HG03103 (cell line): ENCODE measurements around the gene ERI3.

Experiments used
- ATAC-seq: cut with Tn5 transposase; IDR thresholded peaks from one replicate; pipeline ENCODE4 v1.9.1; 2021; ENCODE audit warnings: low read depth; ENCODE audit not compliant: unreplicated experiment

The ERI3 gene

DNA sequence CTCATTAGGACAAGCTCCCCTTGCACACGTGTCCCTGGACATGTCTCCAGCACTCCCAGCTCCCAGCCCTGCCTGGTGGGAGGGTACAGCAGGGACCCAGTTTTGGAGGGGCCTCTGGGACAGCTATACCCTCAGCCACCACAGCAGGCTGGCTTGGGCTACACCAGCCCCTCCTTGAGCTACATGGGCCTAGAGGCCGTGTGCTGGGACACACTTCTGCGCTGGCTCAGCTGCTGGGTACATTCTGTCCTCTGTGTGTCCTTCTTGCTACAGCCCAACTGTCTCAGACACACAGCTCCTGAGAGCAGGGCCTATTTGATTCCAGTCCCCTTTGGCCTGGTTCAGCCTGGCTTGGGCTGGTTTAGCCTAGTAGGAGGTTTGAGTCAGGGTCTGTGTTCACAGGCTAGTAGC lies 115.1 kb downstream of the ERI3 start:
- no peak for ATAC-seq

DNA sequence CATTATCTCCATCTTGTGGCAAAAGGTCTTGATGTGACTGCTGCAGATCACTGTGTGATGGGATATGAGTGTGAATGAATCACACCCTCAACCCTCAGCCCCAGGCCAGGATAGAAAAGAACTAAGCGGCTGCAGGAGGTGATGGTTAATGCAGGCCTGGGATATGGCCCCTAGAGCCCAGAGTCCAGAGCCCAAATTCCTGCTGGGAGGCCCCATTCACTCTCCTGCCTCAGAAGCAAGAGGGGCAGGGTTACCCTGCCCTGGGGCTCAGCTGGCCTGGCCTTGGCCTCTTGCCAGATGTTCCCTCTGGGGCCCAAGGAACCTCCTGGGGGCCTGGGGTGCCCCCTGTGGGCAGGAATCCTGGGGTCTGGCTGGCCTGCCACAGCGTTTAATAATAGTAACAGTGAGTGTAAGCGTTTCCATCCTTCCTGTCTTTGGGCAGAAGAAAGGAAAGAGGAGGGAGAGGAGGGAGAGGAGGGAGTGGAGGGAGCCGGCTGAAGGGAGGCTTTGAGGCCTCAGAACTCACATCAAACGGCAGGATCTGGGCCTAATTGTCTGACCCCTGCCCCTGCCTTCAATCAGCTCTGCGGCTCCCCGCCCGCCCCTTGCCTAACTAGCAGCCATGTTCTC lies 115.6 kb downstream of the ERI3 start:
- no peak for ATAC-seq

DNA sequence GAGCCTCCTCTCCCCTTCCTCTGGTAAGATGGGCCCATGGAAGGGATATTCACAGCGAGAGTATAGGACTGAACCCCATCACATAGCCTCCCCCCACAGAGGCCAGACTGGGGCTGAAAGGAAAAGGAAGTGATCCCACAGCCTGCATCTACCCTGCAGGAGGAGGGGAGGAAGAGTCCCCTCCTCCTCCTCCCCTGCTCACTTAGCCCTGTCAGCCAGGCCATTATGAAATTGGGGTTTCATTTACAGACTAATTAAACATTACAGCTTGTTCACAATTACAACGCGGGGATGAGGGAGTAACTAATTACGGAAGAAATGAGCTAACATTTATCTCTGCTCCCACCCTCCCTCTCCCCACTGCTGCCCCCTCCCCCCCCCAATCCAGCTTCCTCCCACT lies 116.4 kb downstream of the ERI3 start:
- ATAC-seq: no peak

DNA sequence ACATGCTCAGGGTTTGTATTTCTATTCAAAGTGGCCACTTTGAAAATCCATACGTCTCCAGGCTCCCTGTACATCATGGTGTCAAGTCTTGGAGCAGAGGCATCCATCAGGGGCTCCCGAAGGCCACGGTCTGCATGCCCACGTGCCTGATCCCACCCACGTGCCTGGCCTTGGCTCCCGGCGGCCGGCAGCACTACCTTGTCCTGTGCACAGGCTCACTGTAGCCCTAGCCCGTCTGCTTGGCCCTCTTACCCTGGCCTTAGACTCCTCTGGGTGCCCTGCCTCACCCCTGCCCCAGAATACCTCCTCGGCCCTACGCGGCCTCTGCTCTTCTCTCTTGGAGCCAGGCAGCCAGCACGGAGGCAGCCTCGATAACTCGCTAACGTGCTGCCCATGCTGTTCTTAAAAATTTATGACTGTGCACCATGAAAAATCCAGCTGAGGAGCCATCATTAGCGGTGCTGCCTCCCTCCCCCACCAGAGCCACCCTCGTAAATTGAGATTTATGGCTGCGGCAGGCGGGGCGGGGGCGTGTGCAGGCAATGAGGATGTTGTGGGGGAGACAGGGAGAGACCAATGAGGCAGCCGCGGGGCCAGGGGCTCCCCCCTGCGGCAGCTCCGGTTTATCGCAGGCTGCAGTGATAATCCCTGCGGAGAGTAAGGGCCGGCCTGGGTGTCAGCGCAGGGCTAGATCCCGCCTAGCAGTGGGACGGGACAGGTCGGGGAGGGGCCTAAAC lies 117.2 kb downstream of the ERI3 start:
- ATAC-seq: no peak

DNA sequence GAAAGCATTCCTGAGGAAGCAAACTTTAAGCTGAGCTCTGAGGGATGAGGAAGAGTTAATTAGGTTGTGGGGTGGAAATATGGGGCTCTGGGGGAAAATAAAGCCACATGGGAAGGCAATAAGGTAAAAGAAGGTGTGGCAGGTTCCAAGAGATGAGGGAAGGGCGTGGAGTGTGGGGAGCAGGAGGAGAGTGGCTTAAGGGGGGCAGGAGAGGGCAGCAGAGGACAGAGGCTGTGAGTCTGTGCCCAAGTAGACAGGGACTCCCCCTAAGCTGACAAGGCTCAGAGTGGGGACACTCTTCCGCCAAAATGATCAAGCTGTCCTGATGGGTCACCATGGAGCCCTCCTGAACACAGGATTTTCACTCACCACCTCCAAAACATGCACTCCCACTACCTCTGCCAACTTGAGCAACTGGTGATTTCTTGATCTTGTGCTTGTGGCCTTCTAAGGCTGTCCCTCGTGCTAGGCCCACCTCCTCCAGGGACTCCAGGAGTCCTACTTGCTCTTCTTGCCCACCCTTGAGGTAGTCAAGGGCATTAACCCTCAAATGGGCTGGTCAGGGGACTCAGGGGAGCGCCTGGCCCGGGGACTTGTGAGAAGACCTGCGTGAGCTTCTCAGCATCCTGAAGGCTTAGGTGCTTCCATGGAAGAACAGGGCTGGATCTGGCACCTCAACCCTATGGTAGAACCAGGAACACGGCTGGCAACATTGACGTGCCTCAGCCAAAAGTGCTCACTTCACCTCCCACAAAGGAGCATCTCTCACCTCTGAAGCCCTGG lies 118.4 kb downstream of the ERI3 start:
- no peak for ATAC-seq

DNA sequence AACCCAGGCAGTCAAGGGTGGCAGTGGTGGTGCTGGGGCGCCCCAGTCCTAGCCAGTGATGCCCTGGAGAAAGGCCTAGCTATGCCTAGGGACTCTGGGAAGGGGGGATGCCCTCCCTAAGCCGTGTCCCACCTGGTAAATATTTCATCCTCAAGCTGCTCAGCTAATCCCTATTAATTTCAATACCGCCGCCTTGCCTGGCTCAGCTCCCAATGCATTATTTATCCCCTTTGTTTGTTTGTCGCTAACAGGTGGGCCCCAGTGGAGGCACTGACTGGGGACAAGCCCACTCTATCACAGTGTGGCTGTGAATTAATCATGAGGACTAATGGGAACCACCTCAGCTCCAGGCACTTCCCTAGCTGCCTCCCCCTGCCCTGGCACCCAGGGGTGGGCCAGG lies 119.2 kb downstream of the ERI3 start:
- ATAC-seq: no peak

DNA sequence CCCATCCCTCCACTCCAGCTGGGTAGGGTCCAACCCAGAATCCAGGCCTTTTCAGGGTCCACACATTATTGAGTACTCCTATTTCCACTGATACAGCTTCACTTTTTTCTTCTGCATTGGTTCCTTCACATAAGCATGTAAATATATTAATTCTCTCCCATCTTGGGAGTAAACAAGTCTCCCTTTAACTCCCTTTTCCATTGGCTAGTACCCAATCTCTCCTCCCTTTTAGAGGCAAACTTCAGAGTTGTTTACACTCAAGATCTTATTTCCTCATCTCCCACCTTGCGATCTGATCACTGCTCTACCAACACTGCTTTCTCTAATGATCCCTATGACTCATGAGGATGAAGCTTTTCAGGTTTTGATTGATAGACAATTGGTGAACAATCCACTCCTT lies 121.5 kb downstream of the ERI3 start:
- no peak for ATAC-seq

DNA sequence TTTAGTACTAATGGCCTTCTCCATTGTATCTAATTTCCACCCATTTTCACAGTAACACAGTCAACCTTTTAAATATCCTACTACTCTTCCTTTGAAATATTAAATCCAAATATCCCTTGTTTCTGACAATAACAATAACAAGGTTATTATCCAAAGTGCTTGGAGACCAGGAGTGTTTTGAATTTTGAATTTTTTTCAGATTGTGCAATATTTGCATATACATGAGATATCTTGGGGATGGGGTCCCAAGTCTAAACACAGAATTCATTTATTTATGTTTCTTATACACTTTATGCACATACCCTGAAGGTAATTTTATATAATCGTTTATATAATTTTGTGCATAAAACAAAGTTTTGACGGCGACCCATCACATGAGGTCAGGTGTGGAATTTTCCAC lies 124.3 kb downstream of the ERI3 start:
- ATAC-seq: no peak

DNA sequence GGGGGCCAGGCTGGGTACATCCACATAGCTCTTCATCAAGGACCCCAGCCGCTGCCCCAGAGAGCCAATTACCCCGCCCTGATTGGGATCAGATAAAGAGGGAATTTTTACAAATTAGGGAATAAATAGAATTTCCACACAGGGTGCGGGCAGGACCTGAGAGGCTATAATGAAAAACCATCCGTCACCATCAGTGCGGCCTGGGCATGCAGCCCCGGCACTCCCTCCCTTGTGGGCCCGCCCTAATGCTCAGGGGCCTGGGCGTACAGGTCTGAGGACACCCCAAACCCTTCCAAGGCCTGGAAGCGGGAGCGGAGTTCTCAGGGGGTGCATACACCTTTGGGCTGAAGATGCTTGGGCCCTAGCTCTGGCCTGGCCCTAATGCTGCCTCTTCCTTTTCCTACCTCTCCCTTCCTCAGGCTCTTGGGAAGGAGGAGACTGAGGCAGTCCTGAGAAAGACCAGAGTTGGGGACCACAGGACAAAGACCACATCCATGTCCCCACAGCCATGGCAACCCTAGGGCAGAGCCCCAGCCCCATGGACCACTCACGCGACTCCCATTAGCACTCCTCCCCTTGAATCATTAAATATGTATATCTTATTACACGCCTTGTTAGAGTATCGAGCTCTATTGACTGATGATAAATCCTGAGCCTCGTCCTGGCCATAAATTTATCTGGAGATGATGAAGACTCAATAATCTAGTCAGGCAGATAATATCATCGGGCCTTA lies 125.5 kb downstream of the ERI3 start:
- no peak for ATAC-seq

DNA sequence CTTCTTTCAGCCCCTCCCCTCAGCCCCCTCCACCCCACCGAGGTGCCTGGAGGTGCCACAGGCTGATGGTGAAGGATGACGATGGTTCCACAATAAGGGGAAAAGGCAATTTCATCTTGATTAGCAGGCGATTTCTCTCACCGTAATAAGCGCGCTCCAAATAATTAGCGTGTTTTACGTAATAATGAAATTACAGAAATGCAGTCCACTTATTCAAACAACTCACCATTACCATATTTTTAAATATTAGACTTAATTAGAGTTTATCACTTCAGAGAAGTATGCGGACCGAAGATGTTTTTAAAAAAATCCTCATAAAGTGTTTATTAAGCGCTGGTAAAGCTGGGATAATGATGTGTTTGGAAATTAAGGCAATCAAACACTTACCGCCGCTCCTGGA lies 126.8 kb downstream of the ERI3 start:
- ATAC-seq: no peak

DNA sequence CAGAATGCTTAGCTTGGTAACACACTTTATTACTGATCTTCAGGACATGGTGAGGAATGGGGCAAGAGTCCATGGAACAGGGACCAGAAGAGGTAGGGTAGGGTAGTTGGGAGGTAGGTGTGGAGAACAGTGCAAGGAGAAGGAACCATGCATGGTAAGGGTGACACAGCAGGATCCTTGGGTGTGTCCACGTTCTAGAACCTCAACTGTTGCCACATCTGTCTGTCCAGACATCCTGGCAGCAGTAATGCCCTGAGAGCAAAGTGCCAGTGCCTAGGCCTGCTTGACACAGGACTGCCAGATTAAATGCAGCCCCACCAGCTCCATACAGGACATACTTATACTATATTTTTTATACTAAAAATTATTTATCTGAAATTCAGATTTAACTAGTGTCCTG lies 127.8 kb downstream of the ERI3 start:
- ATAC-seq: no peak

DNA sequence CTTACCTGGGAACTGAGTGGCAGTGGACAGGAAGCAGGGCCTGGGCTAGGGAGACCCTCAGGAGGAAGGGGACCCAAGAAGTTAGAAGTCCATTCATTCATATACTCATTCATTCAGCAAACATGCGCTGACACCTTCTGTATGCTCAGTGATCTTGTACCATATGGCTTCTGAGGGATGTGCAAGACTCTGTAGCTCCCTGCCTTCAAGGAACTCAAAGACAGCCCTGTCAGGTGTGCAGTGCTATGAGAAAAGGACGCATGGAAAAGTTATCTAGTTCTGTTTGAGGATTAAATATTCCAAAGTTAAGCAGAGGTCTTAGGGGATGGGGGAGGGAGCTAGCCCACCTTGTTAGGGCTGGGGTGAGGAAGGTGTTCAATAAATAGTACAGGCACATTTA lies 129.3 kb downstream of the ERI3 start:
- no peak for ATAC-seq

DNA sequence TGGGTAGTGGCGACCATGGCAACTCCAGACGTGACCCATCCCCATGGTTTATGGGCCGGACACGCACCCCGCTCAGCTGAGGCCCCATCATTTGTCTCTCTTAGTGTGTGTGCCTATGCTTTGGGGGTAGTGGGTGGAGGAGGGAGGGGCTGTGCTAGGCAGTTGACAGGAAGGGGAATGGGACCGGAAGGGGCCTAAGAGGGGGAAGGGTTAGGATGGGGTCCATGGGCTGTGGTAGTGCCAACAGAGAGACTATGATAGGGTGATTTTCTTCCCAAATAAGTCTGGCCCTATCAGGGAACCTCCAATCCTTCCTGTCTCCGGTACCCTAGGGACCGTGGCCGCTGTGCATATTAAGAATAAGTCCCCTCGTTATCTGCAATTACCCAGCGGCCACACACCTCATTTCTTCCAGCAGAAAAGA lies 131.9 kb downstream of the ERI3 start:
- no peak for ATAC-seq

DNA sequence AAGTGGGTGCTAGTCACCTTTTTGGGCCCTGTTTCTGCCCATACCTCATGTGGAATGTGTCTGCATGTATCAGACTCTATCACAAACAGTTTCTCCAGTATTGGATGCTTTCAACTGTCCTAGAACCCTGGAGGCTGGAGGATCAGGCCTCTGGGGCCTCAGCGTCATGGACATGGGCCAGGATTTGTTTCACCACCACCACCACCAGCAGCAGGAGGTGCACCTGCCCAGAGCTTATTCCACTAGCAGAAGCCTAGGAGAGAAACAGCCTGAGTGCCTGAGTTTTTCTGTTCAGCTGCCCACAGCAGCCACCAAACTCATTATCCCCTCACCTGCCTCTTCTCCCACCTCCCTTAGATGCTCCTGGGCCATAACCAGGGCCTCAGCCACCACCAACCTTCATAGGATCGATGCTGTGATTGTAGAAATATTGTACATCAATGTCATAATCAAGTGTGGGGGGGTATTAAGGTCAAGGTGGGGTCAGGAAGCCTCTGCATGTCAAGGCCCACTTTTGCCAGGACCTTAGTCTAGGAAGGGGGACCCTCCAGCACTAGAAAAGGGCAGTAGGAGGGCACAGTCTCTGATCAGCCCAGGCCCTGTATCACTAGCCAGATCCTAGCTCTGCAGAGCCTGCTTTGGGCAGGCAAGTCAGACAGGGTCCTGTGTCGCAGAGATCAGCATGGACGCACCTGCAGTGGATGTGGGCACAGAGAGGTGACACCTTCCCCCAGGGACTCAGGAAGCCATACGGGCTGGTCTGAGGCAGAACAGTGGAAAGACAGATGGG lies 132.5 kb downstream of the ERI3 start:
- no peak for ATAC-seq

DNA sequence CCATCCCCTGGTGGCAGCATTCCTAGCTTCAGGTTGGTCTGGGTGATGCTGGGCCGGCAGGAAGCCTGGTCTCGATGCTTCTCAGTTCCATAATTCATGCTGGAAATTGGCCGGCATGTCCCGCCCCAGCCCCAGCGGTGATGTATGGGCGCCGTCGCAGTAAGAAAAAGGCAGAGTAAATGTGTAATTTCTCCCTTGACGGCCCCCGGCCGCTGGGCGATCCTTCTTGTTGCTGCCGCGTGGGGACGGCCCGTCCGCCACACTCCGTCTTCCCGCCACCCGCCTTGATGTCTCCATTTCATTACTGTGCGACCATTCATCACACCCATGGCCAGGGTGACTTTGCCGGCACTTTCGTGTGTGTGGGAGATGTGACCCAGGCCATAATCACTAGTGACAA lies 133.3 kb downstream of the ERI3 start:
- no peak for ATAC-seq

DNA sequence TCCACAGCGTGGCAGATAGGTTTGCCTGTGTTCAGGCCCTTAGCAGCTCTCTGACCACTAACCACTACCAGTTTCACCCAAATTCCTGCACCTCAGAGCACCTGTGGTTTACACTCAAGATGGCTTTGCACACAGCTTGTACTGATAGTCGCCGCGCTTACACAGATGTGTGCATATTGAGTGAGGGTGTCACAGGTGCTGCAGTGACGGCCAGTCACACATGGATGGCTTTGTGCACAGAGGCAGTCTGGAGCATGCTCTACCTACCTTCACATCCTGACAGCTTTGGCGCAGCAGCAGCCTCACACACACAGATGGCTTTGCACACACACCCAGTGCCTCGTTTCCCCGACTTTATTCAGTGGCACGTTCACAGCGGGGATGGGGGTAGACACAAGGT lies 134.3 kb downstream of the ERI3 start:
- ATAC-seq: no peak

DNA sequence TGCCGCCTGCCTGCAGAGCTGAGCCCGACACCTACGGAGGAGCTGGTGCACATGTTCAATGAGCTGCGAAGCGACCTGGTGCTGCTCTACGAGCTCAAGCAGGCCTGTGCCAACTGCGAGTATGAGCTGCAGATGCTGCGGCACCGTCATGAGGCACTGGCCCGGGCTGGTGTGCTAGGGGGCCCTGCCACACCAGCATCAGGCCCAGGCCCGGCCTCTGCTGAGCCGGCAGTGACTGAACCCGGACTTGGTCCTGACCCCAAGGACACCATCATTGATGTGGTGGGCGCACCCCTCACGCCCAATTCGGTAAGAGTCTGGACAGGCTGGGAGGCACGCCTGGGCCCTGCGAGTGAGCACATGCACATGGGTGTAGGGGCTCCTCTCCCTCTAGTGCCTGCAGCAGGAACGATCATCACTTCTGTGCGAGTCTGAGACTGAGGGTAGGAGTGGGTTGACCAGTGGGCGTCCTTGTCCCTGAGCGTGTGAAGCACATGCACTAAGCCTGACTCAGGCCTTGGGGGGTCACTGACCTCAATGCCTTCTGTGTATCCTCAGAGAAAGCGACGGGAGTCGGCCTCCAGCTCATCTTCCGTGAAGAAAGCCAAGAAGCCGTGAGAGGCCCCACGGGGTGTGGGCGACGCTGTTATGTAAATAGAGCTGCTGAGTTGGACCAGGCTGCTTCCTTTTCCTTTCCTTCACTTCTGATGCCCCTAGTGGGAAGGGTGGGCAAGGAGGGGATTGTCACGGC lies 134.9 kb downstream of the ERI3 start:
- no peak for ATAC-seq

DNA sequence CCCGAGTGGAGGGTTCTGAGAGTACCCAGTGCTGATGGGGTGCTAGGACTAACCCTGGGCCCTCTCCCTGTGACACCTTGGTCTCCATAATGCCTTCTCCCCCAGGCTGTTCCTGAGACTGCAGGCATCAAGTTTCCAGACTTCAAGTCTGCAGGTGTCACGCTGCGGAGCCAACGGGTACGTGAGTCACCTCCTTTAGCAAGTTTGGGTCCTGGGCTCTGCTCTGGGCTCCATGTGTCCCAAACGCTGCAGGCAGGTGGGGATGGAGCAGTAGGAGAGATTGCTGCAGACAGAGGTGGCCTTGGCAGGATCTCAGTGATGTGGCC lies 135.8 kb downstream of the ERI3 start:
- no peak for ATAC-seq

DNA sequence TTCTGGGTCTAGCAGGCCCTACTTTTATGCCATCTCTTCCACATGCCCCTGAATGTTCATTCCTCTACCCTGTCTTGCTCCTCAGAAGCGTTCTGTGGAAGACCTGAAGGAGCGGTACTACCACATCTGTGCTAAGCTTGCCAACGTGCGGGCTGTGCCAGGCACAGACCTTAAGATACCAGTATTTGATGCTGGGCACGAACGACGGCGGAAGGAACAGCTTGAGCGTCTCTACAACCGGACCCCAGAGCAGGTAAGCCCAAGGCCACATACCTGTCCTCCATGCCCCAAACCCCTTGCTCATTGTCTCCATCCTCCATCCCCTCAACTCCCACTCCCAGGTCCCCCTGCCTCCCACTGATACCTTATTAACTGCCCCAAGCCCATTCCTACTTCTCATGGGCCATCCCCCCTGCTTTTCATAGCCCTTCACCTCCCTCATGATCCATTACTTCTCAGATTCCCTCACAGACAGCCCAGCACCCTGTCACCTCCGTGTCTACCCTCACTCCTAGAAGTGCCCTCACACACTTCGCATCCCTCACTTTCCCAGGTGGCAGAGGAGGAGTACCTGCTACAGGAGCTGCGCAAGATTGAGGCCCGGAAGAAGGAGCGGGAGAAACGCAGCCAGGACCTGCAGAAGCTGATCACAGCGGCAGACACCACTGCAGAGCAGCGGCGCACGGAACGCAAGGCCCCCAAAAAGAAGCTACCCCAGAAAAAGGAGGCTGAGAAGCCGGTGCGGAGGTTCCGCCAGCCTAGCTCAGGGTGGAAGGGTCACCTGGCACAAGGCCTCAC lies 136.4 kb downstream of the ERI3 start:
- no peak for ATAC-seq
